OCI-LY7 (cell line): ENCODE results near the gene CEP170. TPM values are rescaled to one million over a fixed set of nuclear protein-coding genes. Genes with fewer than 3 reads are reported as not detected.
"Not testable (repeated sequence)": the region's sequence is repeated elsewhere in the genome, so short reads cannot be mapped to it uniquely, and the experiment has no call there.

Experiments
- BruUV-seq: library from RNA; stranded (reverse); fragments of 400-500 nt; replicated peaks from 2 replicates; lab custom pipeline; 2021; lab: Mats Ljungman, UMichigan
- CTCF ChIA-PET: fragments of 300-600 bp; sonication (Branson Sonifier 250); formaldehyde crosslinking; loops from one replicate; lab custom pipeline; 2022; ENCODE audit warnings: antibody characterized with exemption; ENCODE audit not compliant: unreplicated experiment; lab: Charles Lee
- POLR2A ChIA-PET: fragments of 300-600 bp; sonication (Branson Sonifier 250); formaldehyde crosslinking; loops from one replicate; lab custom pipeline; 2022; ENCODE audit warnings: antibody characterized with exemption; lab: Charles Lee
- DNase-seq: peaks from one replicate; pipeline ENCODE4 v3.0.0-alpha.2; 2015; ENCODE audit warnings: low spot score
- H2AFZ ChIP-seq: fragments of 200-600 bp; sonication (generic), shearing (Covaris generic); 2 replicates; pipeline ENCODE4 v1.6.1; 2014; ENCODE audit warnings: mild to moderate bottlenecking, antibody characterized with exemption, low read length, moderate library complexity
- H3K27ac ChIP-seq: fragments of 200-600 bp; sonication (generic); 2 replicates; pipeline ENCODE4 v1.5.1; 2014; ENCODE audit warnings: mixed run types, low read depth, mild to moderate bottlenecking, moderate library complexity, low read length, inconsistent platforms; ENCODE audit not compliant: poor library complexity, severe bottlenecking
- H3K36me3 ChIP-seq: fragments of 200-600 bp; sonication (generic); 2 replicates; pipeline ENCODE4 v1.6.1; 2014; ENCODE audit warnings: mild to moderate bottlenecking, antibody characterized with exemption, low read length, moderate library complexity, mixed read lengths; ENCODE audit not compliant: insufficient read depth
- H3K4me1 ChIP-seq: fragments of 200-600 bp; sonication (generic); 2 replicates; pipeline ENCODE4 v1.5.1; 2014; ENCODE audit warnings: mild to moderate bottlenecking, low read length; ENCODE audit not compliant: insufficient read depth, poor library complexity, severe bottlenecking
- H3K4me2 ChIP-seq: fragments of 200-600 bp; sonication (generic); 2 replicates; pipeline ENCODE4 v1.6.1; 2014; ENCODE audit warnings: mild to moderate bottlenecking, low read length
- H3K4me3 ChIP-seq: fragments of 200-600 bp; sonication (generic); 2 replicates; pipeline ENCODE4 v1.5.1; 2014; ENCODE audit warnings: mild to moderate bottlenecking, low read depth, low read length; ENCODE audit not compliant: poor library complexity, severe bottlenecking
- H3K79me2 ChIP-seq: fragments of 200-600 bp; sonication (generic); 2 replicates; pipeline ENCODE4 v1.6.1; 2016; ENCODE audit warnings: low read depth, mild to moderate bottlenecking, low read length, moderate library complexity, mixed read lengths; ENCODE audit not compliant: insufficient read depth
- H3K9me2 ChIP-seq: fragments of 200-600 bp; sonication (generic); 2 replicates; pipeline ENCODE4 v1.6.1; 2016; ENCODE audit warnings: mild to moderate bottlenecking, low read length, mixed read lengths; ENCODE audit not compliant: insufficient read depth
- H3K9me3 ChIP-seq: fragments of 200-600 bp; sonication (generic); 2 replicates; pipeline ENCODE4 v1.6.1; 2014; ENCODE audit warnings: mild to moderate bottlenecking, mixed run types, low read length, mixed read lengths
- H4K20me1 ChIP-seq: fragments of 200-600 bp; sonication (generic); 2 replicates; pipeline ENCODE4 v1.6.1; 2014; ENCODE audit warnings: mild to moderate bottlenecking, antibody characterized with exemption, low read length, moderate library complexity, mixed read lengths; ENCODE audit not compliant: insufficient read depth
- intact Hi-C: fragments of 100-400 bp; cut with micrococcal nuclease; formaldehyde crosslinking; loops from one replicate; pipeline ENCODE4 v1.10.0; 2022; ENCODE audit not compliant: unreplicated experiment
- total RNA-seq, 2 experiments: library from RNA; depleted of rRNA in 1 of 2; stranded (reverse); fragments of >200 nt in 1 of 2; shearing (Covaris generic) in 1 of 2; gene quantifications; 2 replicates each; pipeline ENCODE4 v1.2.3, GENCODE V29; 2014 to 2022

Gene CEP170
- total RNA-seq, 2 experiments from 2014 or later: 57.6 to 85.4 TPM

DNA sequence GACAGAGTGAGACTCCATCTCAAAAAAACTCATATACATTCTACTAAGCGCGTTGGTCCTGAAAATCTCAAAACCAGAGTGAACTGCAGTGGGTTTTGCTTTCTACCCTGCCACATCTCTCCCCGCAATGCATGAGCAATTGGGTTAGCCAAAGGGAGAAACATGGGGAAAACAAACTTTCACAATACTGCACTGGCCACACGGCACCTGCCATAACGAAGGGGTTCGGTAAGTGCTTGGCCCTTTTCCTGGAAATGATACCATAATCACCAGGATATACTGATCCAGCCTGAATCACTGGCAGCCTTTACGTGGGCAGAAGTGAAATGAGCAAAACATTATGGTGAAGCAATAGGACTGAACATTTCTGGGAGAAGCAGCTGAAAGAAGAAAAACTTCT lies 138.9 kb downstream of the CEP170 start:
- H3K9me2 ChIP-seq, H4K20me1 ChIP-seq, H3K4me3 ChIP-seq, POLR2A ChIA-PET, H3K9me3 ChIP-seq, CTCF ChIA-PET, H3K27ac ChIP-seq, H3K79me2 ChIP-seq, H3K4me2 ChIP-seq, BruUV-seq, DNase-seq, intact Hi-C loops, H3K36me3 ChIP-seq, H2AFZ ChIP-seq: not testable (repeated sequence)
- peaks cover 36% of the 10 kb centered on the region for H3K4me1 ChIP-seq

DNA sequence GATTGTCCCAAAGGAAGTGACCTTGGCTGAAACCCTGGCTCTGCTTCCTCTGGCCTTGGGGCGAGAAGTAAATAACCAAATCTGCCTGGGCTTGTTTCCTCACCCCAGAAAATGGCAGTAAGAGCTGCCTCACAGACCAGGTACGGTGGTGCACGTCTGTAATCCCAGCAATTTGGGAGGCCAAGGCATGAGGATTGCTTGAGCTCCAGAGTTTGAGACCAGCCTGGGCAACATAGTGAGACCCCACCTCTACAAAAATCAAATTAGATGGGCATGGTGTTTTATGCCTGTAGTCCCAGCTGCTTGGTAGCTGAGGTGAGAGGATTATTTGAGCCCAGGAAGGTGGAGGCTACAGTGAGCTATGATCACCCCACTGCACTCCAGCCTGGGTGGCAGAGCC lies 140.3 kb downstream of the CEP170 start:
- POLR2A ChIA-PET, H3K36me3 ChIP-seq, BruUV-seq: not testable (repeated sequence)

DNA sequence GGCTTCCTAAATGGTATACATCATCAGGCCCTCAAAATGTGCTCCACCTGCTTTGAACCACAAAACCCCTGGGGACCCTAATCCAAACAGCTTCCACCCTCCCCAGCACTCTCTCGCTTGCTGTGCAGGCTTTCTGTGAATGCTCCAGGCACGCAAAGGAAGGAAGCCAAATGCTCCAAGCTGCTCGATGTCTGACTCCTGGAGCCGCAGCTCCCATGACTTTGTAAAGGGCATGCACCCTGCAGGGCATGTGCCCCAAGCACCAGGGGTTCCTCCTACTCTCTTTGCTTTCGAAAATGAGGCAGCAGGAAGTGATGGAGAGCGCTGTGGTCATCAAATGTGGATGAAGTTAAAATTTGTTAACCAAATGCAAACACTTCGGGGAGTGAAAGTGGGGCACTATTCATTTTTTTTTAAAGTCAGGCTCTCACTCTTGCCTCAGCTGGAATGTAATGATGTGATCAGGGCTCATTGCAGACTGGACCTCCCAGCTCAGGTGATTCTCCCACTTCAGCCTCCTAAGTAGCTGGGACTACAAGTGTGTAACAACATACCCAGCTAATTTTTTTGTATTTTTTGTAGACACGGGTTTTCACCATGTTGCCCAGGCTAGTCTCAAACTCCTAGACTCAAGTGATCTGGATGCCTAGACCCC lies 140.9 kb downstream of the CEP170 start:
- Histone ChIP-seq H3K4me3 (peak overlapping the region; percentile 50), H2AFZ (peak overlapping the region; percentile 76), H3K27ac (peak overlapping the region; percentile 56), H3K4me2 (peak overlapping the region; percentile 72), H3K4me1 (peaks cover 41% of the 10 kb centered on the region)
- H3K9me3 ChIP-seq, CTCF ChIA-PET, H4K20me1 ChIP-seq, BruUV-seq, H3K79me2 ChIP-seq, intact Hi-C loops, H3K9me2 ChIP-seq, H3K36me3 ChIP-seq: not testable (repeated sequence)
- peak; percentile 69 for DNase-seq
- POLR2A ChIA-PET: interaction anchor here (0.6 kb wide), 3 partner anchors 148 to 1921 kb away, joined by 4 to 5 read pairs (median 4); no protein-coding TSS in a partner anchor

More for the DNA sequence above, 140.3 kb downstream of the CEP170 start:
- H3K9me3 ChIP-seq, H3K9me2 ChIP-seq, intact Hi-C loops, H3K4me3 ChIP-seq, CTCF ChIA-PET, DNase-seq, H4K20me1 ChIP-seq, H3K79me2 ChIP-seq: not testable (repeated sequence)
- Histone ChIP-seq H2AFZ (peak overlapping the region; percentile 1; the same call in 1 of the 2 replicates), H3K27ac (peak overlapping the region; percentile 56), H3K4me1 (peaks cover 41% of the 10 kb centered on the region), H3K4me2 (peak overlapping the region; percentile 72)

DNA sequence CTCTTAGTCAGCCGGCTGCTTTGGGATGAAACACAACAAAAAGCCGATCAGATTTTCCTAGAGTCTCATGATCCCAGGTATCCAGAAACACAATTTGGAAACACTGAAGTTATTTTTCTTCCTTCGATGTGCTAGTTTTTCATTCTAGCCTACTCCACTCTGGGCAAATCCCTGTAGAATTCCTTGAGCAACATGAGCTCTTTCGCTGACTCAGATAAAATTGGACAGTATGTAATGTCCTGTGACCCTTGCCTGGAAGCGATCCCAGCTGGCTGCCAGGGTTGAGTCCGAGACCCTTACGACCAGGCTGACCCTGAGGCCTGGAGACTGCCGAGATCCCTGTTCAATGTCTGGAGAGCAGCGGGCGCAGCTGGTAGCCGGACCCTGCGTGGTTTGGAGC lies 147.9 kb downstream of the CEP170 start:
- H3K4me3 ChIP-seq, H3K79me2 ChIP-seq, H3K9me2 ChIP-seq, BruUV-seq, H4K20me1 ChIP-seq, H3K36me3 ChIP-seq, H3K27ac ChIP-seq, POLR2A ChIA-PET, H3K9me3 ChIP-seq, DNase-seq, H3K4me2 ChIP-seq, CTCF ChIA-PET, intact Hi-C loops, H2AFZ ChIP-seq: not testable (repeated sequence)
- peaks cover 14% of the 10 kb centered on the region for H3K4me1 ChIP-seq

DNA sequence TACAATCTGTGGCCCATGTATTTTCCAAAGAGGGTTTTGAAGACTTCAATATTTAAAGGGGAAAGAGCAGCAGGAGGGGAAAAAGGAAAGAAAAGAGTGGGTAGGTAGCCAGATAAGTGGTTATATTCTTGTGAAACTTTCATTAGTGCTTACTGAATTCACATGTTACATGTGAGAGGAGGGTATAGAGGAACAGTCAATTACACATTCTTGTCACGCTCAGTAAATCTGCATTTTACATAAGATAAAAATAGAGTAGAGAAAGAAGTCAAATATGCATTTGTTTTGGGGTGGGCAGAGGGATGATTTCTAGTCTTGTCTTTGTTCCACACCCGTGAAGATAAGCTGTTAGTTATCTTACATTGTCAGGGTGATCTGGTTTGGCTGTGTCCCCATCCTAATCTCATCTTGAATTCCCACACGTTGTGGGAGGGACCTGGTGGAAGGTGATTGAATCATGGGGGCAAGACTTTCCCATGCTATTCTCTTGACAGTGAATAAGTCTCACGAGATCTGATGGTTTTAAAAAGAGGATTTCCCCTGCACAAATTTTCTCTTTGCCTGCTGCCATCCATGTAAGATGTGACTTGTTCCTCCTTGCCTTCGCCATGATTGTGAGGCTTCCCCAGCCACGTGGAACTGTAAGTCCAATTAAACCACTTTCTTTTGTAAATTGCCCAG lies 149.3 kb downstream of the CEP170 start:
- CTCF ChIA-PET, H3K79me2 ChIP-seq, H3K27ac ChIP-seq, H3K9me3 ChIP-seq, H3K4me1 ChIP-seq, BruUV-seq, intact Hi-C loops, DNase-seq, H3K36me3 ChIP-seq, H4K20me1 ChIP-seq, H2AFZ ChIP-seq, POLR2A ChIA-PET, H3K9me2 ChIP-seq, H3K4me2 ChIP-seq, H3K4me3 ChIP-seq: not testable (repeated sequence)

DNA sequence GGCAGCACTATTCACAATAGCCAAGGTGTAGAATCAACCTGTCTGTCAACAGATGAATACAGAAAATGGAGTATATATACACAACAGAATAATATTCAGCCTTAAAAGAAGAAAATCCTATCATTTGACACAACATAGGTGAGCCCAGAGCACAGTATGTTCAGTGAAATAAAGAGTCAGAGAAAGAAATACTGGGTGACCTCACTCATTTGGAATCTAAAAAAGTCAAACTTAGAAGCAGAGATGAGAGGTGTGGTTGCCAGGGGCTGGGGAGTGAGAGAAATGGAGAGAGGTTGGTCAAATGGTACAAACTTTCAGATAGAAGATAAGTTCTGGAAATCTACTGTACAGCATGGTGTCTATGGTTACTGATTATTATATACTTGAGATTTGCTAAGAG lies 150.0 kb downstream of the CEP170 start:
- H3K4me1 ChIP-seq, POLR2A ChIA-PET, H3K79me2 ChIP-seq, BruUV-seq, H3K36me3 ChIP-seq, H2AFZ ChIP-seq, H3K27ac ChIP-seq, H3K4me3 ChIP-seq, H4K20me1 ChIP-seq, H3K4me2 ChIP-seq, CTCF ChIA-PET, H3K9me2 ChIP-seq, intact Hi-C loops, DNase-seq, H3K9me3 ChIP-seq: not testable (repeated sequence)
